Fibroblast of lung (primary cell): Measurements from ENCODE around the gene PHETA2. TPM values are rescaled to one million over a fixed set of nuclear protein-coding genes. Genes with fewer than 3 reads are reported as not detected.

Experiments
- DNase-seq, 2 donors: peaks; one replicate each; pipeline versions ENCODE4 v3.0.0 to v3.0.0-alpha.2; 2010; ENCODE audit warnings: low read depth in 2 of 2
- H2AFZ ChIP-seq: 2 replicates; pipeline ENCODE4 v1.5.1; 2012; ENCODE audit warnings: low read length, control low read depth, inconsistent platforms
- H3K27ac ChIP-seq: 2 replicates; pipeline ENCODE4 v1.5.1; 2011; ENCODE audit warnings: low read length, control low read depth; ENCODE audit not compliant: insufficient read depth
- H3K27me3 ChIP-seq: 2 replicates; pipeline ENCODE4 v1.5.1; 2011; ENCODE audit warnings: mild to moderate bottlenecking, low read length; ENCODE audit not compliant: control insufficient read depth, insufficient read depth
- H3K36me3 ChIP-seq: 2 replicates; pipeline ENCODE4 v1.5.1; 2011; ENCODE audit warnings: low read length; ENCODE audit not compliant: control insufficient read depth, insufficient read depth
- H3K4me1 ChIP-seq: 2 replicates; pipeline ENCODE4 v1.5.1; 2011; ENCODE audit warnings: low read length; ENCODE audit not compliant: control insufficient read depth, insufficient read depth; ENCODE audit errors: extremely low read depth
- H3K4me2 ChIP-seq: 2 replicates; pipeline ENCODE4 v1.5.1; 2011; ENCODE audit warnings: low read length, control low read depth; ENCODE audit not compliant: insufficient read depth; ENCODE audit errors: extremely low read depth
- H3K4me3 ChIP-seq, 4 experiments: fragments of 200-600 bp in 1 of 4; sonication (generic) in 1 of 4; replicated peaks in 1 of 4; 2 replicates each; pipeline ENCODE4 v1.5.1; 2011 to 2016; ENCODE audit warnings: low read length in 4 of 4, low read depth in 3 of 4, mild to moderate bottlenecking in 3 of 4, control low read depth in 2 of 4, inconsistent platforms in 1 of 4, mixed read lengths in 1 of 4; ENCODE audit not compliant: insufficient read depth in 1 of 4; ENCODE audit errors: control extremely low read depth in 1 of 4
- H3K79me2 ChIP-seq: 2 replicates; pipeline ENCODE4 v1.5.1; 2012; ENCODE audit warnings: mild to moderate bottlenecking, low read length, inconsistent platforms; ENCODE audit not compliant: control insufficient read depth, insufficient read depth
- H3K9ac ChIP-seq: 2 replicates; pipeline ENCODE4 v1.5.1; 2011; ENCODE audit warnings: mild to moderate bottlenecking, low read length, control low read depth; ENCODE audit not compliant: insufficient read depth
- H3K9me3 ChIP-seq: 2 replicates; pipeline ENCODE4 v1.5.1; 2012; ENCODE audit warnings: low read depth, low read length; ENCODE audit not compliant: control insufficient read depth, insufficient read depth
- H4K20me1 ChIP-seq: 2 replicates; pipeline ENCODE4 v1.5.1; 2011; ENCODE audit warnings: low read length; ENCODE audit not compliant: control insufficient read depth, insufficient read depth; ENCODE audit errors: extremely low read depth
- CTCF ChIP-seq, 2 donors: IDR thresholded peaks in 1 of 2; conservative IDR thresholded peaks in 1 of 2; 1 replicate in 1 of 2; 2 replicates in 1 of 2; pipeline ENCODE4 v1.5.1; 2011 to 2012; ENCODE audit warnings: low read length in 2 of 2, control low read depth in 1 of 2, inconsistent platforms in 1 of 2, low read depth in 1 of 2, mild to moderate bottlenecking in 1 of 2
- EZH2 ChIP-seq: IDR thresholded peaks from 2 replicates; pipeline ENCODE4 v1.5.1; 2012; ENCODE audit warnings: low read length, control low read depth, mild to moderate bottlenecking; ENCODE audit errors: missing control alignments
- polyA plus RNA-seq, 2 donors: library from polyadenylated mRNA; depleted of rRNA in 1 of 2; stranded (reverse) in 1 of 2; unstranded in 1 of 2; fragments of >200 nt; gene quantifications; 2 replicates each; pipeline ENCODE4 v1.2.1, GENCODE V29; 2011 to 2012; ENCODE audit warnings: missing spikeins in 1 of 2
- total RNA-seq: library from RNA; depleted of rRNA; stranded (reverse); fragments of >200 nt; gene quantifications from 2 replicates; pipeline ENCODE4 v1.2.1, GENCODE V29; 2014

The PHETA2 gene
- total and polyA plus RNA-seq, 2 donors (not counting 1 experiment from before 2014, with no cell fraction given), result 19.2 to 20.0 TPM

- H2AFZ ChIP-seq, result no peak overlapping the region
These were observed 1.3 kb upstream of the PHETA2 start for GRCh38 chr22:42072606-42073330.

GRCh38 chr22:42073621-42074041 is 417 bp upstream of the PHETA2 start:
- Histone ChIP-seq H3K27ac (peak overlapping the region; percentile 70), H3K27me3 (no peaks in the 10 kb centered on the region), H3K36me3 (peaks cover 5% of the 10 kb centered on the region), H3K9me3 (no peaks in the 10 kb centered on the region), H2AFZ (peak overlapping the region; percentile 76), H3K79me2 (no peaks in the 10 kb centered on the region), H3K4me2 (peak overlapping the region; percentile 80), H3K4me1 (peaks cover 8% of the 10 kb centered on the region), H4K20me1 (no peaks in the 10 kb centered on the region), H3K9ac (peak overlapping the region; percentile 82), H3K4me3 (peak overlapping the region; percentile 16 to 73 (median 54))
- TF ChIP-seq CTCF (conservative IDR thresholded peaks at IDR 0.05 in 1 of 2, IDR thresholded peaks at IDR 0.05 in 1 of 2; ENCODE audit: low read depth in 1 of 2, low read length in 2 of 2), result no peak
- TF ChIP-seq EZH2, result no peak
- DNase-seq, result no peak

More at GRCh38 chr22:42072606-42073330, 1.3 kb upstream of the PHETA2 start:
- H3K4me1 ChIP-seq, result peaks cover 8% of the 10 kb centered on the region
- H3K4me3 ChIP-seq, result no peak overlapping the region
- H3K4me2 ChIP-seq, result no peak overlapping the region
- H4K20me1 ChIP-seq, result no peaks in the 10 kb centered on the region
- H3K27me3 ChIP-seq, result no peaks in the 10 kb centered on the region
- DNase-seq, result no peak
- no peaks in the 10 kb centered on the region for H3K79me2 ChIP-seq
- no peak overlapping the region for H3K9ac ChIP-seq
- H3K9me3 ChIP-seq, result no peaks in the 10 kb centered on the region
- TF ChIP-seq CTCF (conservative IDR thresholded peaks at IDR 0.05 in 1 of 2, IDR thresholded peaks at IDR 0.05 in 1 of 2; ENCODE audit: low read depth in 1 of 2, low read length in 2 of 2), result no peak
- no peak for TF ChIP-seq EZH2
- H3K36me3 ChIP-seq, result peaks cover 5% of the 10 kb centered on the region
- H3K27ac ChIP-seq, result no peak overlapping the region

- TF ChIP-seq CTCF (conservative IDR thresholded peaks at IDR 0.05 in 1 of 2, IDR thresholded peaks at IDR 0.05 in 1 of 2; ENCODE audit: low read depth in 1 of 2, low read length in 2 of 2), result no peak
- no peak for TF ChIP-seq EZH2
- H3K4me3 ChIP-seq, result peak overlapping the region; percentile 52 to 73 (median 60)
- peak overlapping the region; percentile 80 for H3K4me2 ChIP-seq
- H2AFZ ChIP-seq, result no peak overlapping the region
- H3K79me2 ChIP-seq, result no peaks in the 10 kb centered on the region
- peak overlapping the region; percentile 70 for H3K27ac ChIP-seq
- H3K9me3 ChIP-seq, result no peaks in the 10 kb centered on the region
- DNase-seq, result no peak
- H3K9ac ChIP-seq, result peak overlapping the region; percentile 82
- peaks cover 10% of the 10 kb centered on the region for H3K4me1 ChIP-seq
- no peaks in the 10 kb centered on the region for H4K20me1 ChIP-seq
- no peaks in the 10 kb centered on the region for H3K27me3 ChIP-seq
- peaks cover 5% of the 10 kb centered on the region for H3K36me3 ChIP-seq
These were observed 1.0 kb downstream of the PHETA2 start for GRCh38 chr22:42074846-42075676.
